ENCODE results near the gene ELFN1.

DNA sequence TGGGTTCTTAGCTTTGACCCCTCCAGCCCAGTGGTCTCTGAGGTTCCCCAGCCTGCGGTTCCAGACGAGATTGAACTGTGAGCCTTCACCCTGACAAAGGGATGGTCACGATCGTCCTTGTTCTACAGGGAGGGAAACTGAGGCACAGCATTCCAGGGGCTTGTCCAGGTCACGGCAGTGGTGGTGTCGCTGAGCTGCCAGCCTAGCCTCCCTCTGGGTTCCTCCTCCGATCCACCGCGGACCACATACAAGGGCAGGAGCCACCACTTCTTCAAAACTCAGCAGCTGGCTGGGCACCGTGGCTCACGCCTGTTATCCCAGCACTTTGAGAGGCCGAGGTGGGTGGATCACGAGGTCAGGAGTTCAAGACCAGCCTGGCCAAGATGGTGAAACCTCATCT is 35.8 kb downstream of the ELFN1 start:
- TF ChIP-seq POLR2A (IDR thresholded peaks at IDR 0.05; ENCODE audit: low read depth, low read length) (no peak), SPI1 (IDR thresholded peaks at IDR 0.05; ENCODE audit: borderline replicate concordance, insufficient read depth, low read depth, low read length) (no peak), SREBF2 (IDR thresholded peaks at IDR 0.05; ENCODE audit: low read length) (no peak), JUND (IDR thresholded peaks at IDR 0.05; ENCODE audit: low read depth, low read length) (no peak), CREM (IDR thresholded peaks at IDR 0.05; ENCODE audit: low read depth) (no peak)
- TF ChIP-seq, protein P1, sequence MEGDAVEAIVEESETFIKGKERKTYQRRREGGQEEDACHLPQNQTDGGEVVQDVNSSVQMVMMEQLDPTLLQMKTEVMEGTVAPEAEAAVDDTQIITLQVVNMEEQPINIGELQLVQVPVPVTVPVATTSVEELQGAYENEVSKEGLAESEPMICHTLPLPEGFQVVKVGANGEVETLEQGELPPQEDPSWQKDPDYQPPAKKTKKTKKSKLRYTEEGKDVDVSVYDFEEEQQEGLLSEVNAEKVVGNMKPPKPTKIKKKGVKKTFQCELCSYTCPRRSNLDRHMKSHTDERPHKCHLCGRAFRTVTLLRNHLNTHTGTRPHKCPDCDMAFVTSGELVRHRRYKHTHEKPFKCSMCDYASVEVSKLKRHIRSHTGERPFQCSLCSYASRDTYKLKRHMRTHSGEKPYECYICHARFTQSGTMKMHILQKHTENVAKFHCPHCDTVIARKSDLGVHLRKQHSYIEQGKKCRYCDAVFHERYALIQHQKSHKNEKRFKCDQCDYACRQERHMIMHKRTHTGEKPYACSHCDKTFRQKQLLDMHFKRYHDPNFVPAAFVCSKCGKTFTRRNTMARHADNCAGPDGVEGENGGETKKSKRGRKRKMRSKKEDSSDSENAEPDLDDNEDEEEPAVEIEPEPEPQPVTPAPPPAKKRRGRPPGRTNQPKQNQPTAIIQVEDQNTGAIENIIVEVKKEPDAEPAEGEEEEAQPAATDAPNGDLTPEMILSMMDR (IDR thresholded peaks at IDR 0.05 in 2 of 3, conservative IDR thresholded peaks at IDR 0.05 in 1 of 3; ENCODE audit: control insufficient read depth in 2 of 3, extremely low read depth in 1 of 3, insufficient read depth in 1 of 3, low read depth in 3 of 3, low read length in 3 of 3): no peak

All from GM12878 (cell line).